Fibroblast of the aortic adventitia (primary cell): ENCODE results near the gene SOWAHC. TPM values are rescaled to one million over a fixed set of nuclear protein-coding genes. Genes with fewer than 3 reads are reported as not detected.

Source experiments
- DNase-seq: peaks from one replicate; pipeline ENCODE4 v3.0.0-alpha.2; 2010; ENCODE audit warnings: low read depth
- H3K4me3 ChIP-seq: 2 replicates; pipeline ENCODE4 v1.5.1; 2011; ENCODE audit warnings: low read depth, mild to moderate bottlenecking, control low read depth, low read length, moderate library complexity
- total RNA-seq: library from RNA; depleted of rRNA; stranded (reverse); fragments of >200 nt; gene quantifications from 2 replicates; pipeline ENCODE4 v1.2.3, GENCODE V29; 2012; ENCODE audit warnings: low replicate concordance
- TF ChIP-seq, protein P1 (sequence below): IDR thresholded peaks from 2 replicates; pipeline ENCODE4 v1.5.1; 2011; ENCODE audit warnings: mild to moderate bottlenecking, low read length, control low read depth, inconsistent platforms; ENCODE audit not compliant: insufficient read depth

The SOWAHC gene
- total RNA-seq, 1 donor = 14.6 TPM

DNA sequence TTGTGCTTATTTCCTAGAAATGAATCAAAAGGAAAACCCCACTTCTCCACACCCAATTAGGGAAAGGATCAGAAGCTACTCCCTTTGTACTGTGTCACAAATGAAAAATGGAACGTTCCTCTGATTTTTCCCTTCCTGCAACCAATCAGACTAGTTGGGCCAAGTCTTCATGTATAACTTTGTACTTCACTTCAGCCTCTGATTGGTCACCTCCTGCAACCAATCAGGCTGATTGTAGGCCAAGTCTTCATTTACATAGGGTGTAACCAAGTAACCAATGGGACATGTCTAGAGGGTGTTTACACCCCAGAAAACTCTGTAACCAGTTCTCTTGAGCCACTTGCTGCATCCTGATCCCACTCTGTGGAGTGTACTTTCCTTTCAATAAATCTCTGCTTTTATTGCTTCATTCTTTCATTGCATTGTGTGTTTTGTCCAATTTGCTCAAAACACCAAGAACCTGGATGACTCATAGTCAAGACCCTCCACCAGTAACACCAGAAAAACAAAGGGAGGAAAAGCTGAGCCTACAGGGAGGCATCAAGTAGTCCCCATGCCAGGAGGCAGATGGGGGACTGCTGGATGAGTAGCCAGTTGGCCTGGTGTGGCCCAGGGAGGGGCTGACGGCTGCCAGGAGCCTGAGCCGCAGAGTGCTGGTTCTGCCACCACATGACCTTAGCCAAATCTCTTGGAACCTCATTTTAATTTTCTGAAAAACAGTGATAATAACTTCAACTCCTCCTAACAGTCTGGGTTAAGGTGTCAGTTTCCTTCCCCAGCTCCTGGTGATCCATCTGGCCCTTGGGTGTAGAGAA lies 46.1 kb downstream of the SOWAHC start:
- DNase-seq = no peak
- TF ChIP-seq, protein P1, sequence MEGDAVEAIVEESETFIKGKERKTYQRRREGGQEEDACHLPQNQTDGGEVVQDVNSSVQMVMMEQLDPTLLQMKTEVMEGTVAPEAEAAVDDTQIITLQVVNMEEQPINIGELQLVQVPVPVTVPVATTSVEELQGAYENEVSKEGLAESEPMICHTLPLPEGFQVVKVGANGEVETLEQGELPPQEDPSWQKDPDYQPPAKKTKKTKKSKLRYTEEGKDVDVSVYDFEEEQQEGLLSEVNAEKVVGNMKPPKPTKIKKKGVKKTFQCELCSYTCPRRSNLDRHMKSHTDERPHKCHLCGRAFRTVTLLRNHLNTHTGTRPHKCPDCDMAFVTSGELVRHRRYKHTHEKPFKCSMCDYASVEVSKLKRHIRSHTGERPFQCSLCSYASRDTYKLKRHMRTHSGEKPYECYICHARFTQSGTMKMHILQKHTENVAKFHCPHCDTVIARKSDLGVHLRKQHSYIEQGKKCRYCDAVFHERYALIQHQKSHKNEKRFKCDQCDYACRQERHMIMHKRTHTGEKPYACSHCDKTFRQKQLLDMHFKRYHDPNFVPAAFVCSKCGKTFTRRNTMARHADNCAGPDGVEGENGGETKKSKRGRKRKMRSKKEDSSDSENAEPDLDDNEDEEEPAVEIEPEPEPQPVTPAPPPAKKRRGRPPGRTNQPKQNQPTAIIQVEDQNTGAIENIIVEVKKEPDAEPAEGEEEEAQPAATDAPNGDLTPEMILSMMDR = no peak
- no peak overlapping the region for H3K4me3 ChIP-seq

DNA sequence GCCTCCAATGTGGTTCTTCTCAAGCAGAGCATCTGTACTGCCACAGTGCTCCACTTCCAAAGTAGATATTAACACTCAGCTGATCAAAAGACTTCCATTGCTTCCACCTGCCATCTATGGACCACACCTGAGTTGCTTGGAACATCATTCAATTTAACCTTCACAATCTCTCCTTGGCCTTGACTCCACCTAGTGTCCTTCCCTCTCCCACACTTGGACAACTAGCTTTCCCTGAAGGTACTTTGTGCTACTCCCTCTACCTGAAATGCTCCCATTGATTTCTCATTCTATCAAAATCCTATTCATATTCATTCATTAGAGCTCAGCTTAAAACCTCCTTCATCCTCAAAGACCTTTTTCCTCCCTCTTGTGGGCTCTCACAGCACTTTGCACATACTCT lies 48.7 kb downstream of the SOWAHC start:
- TF ChIP-seq, protein P1 = no peak
- DNase-seq = no peak
- no peak overlapping the region for H3K4me3 ChIP-seq

DNA sequence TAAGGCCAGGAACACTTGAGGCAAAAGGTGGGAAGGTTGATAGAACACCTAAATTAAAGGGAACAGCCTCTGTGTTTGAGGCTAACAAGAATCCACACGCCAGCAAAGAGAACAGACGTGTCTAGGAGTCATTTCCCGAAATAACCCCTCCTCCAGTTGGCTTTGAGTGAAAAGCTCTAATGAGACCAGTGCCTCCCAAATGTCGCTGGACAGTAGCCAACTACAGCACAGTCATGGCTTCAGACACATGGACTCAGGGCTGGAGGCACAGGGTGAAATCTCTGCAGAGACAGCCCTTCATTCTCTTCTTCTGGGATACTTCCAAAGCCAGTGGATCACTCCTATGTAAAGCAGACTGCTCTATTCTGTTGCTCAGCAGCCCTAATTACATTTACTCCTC lies 49.6 kb downstream of the SOWAHC start:
- no peak overlapping the region for H3K4me3 ChIP-seq

DNA sequence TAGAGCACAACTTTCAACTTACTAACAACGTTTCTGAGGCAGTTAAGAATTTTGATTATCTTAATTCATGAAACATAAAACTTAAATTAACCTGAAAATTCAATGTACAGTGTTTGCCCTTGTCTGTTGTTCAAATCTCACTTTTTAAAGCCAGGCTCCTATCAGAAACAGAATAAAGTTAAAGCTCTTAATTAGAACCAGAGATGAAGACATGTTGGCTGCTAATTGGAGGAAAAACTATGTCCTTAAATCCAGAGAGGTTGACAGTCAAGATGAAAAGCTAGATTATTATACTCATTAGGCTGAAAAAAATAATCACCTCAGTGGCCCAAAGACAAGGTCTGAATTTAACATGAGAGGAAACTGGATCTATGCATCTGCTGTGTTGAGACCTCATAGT lies 52.3 kb downstream of the SOWAHC start:
- TF ChIP-seq, protein P1 = no peak
- no peak for DNase-seq
- H3K4me3 ChIP-seq = no peak overlapping the region

More for the DNA sequence above, 49.6 kb downstream of the SOWAHC start:
- TF ChIP-seq, protein P1 = no peak
- DNase-seq = peak; percentile 90

Other genes with a start within 250 kb of the SOWAHC start
- 137 and 145 TPM in 2 replicates for gene SEPTIN10, start 398 bp upstream of the SOWAHC start, total RNA-seq
- gene RGPD5, start 179.9 kb downstream of the SOWAHC start, total RNA-seq = 15.5 and 18.2 TPM in 2 replicates